ENCODE results near the gene ELFN2. TPM values are rescaled to one million over a fixed set of nuclear protein-coding genes. Genes with fewer than 3 reads are reported as not detected.
A peak's percentile ranks its signal among the peaks of the same experiment; 100 is the strongest.

ELFN2 gene
- total RNA-seq, 2 experiments from 2014 or later, result 0.28 to 0.38 TPM

- no peak for DNase-seq
- CTCF ChIA-PET, result interaction anchor here (1.2 kb wide), 1 partner anchor 9 kb away, joined by 3 read pairs; no protein-coding TSS in a partner anchor
- H3K36me3 Mint-ChIP-seq (ENCODE audit: low read depth), result peaks cover 36% of the 10 kb centered on the region
- no peak overlapping the region for H3K4me3 Mint-ChIP-seq
- no peaks in the 10 kb centered on the region for H3K9me3 Mint-ChIP-seq
- POLR2A ChIA-PET, result no interaction called here
- no peak overlapping the region for H3K27ac Mint-ChIP-seq
- H3K27me3 Mint-ChIP-seq, result no peaks in the 10 kb centered on the region
- peaks cover 10% of the 10 kb centered on the region for H3K4me1 Mint-ChIP-seq
These were observed 36.9 kb upstream of the ELFN2 start for GRCh38 chr22:37464181-37464580.

GRCh38 chr22:37462983-37463382 is 35.7 kb upstream of the ELFN2 start:
- peak; percentile 33 for DNase-seq
- ChIA-PET CTCF (interaction anchor here (1.2 kb wide), 1 partner anchor 10 kb away, joined by 3 read pairs; no protein-coding TSS in a partner anchor), POLR2A (no interaction called here)
- Mint-ChIP-seq H3K4me1 (peaks cover 10% of the 10 kb centered on the region), H3K27me3 (no peaks in the 10 kb centered on the region), H3K9me3 (no peaks in the 10 kb centered on the region), H3K36me3 (ENCODE audit: low read depth) (peaks cover 27% of the 10 kb centered on the region), H3K27ac (no peak overlapping the region), H3K4me3 (no peak overlapping the region)

GRCh38 chr22:37462436-37462835 is 35.2 kb upstream of the ELFN2 start:
- no peaks in the 10 kb centered on the region for H3K27me3 Mint-ChIP-seq
- peaks cover 24% of the 10 kb centered on the region for H3K36me3 Mint-ChIP-seq (ENCODE audit: low read depth)
- H3K27ac Mint-ChIP-seq, result no peak overlapping the region
- H3K4me1 Mint-ChIP-seq, result peaks cover 12% of the 10 kb centered on the region
- POLR2A ChIA-PET, result no interaction called here
- H3K4me3 Mint-ChIP-seq, result no peak overlapping the region
- H3K9me3 Mint-ChIP-seq, result no peaks in the 10 kb centered on the region
- CTCF ChIA-PET, result no interaction called here
- no peak for DNase-seq

GRCh38 chr22:37461961-37462360 is 34.7 kb upstream of the ELFN2 start:
- Mint-ChIP-seq H3K27me3 (no peaks in the 10 kb centered on the region), H3K36me3 (ENCODE audit: low read depth) (peaks cover 24% of the 10 kb centered on the region), H3K9me3 (no peaks in the 10 kb centered on the region), H3K4me1 (peaks cover 15% of the 10 kb centered on the region), H3K4me3 (no peak overlapping the region), H3K27ac (no peak overlapping the region)
- POLR2A ChIA-PET, result no interaction called here
- no peak for DNase-seq
- CTCF ChIA-PET, result no interaction called here

GRCh38 chr22:37460684-37461083 is 33.4 kb upstream of the ELFN2 start:
- POLR2A ChIA-PET, result no interaction called here
- CTCF ChIA-PET, result interaction anchor here (0.7 kb wide), 1 partner anchor 67 kb away, joined by 4 read pairs; no protein-coding TSS in a partner anchor
- Mint-ChIP-seq H3K27me3 (no peaks in the 10 kb centered on the region), H3K27ac (no peak overlapping the region), H3K9me3 (no peaks in the 10 kb centered on the region), H3K4me3 (no peak overlapping the region), H3K4me1 (peaks cover 14% of the 10 kb centered on the region), H3K36me3 (ENCODE audit: low read depth) (peaks cover 17% of the 10 kb centered on the region)
- no peak for DNase-seq

GRCh38 chr22:37459206-37459605 is 31.9 kb upstream of the ELFN2 start:
- H3K27me3 Mint-ChIP-seq, result no peaks in the 10 kb centered on the region
- peaks cover 7% of the 10 kb centered on the region for H3K36me3 Mint-ChIP-seq (ENCODE audit: low read depth)
- no peak for DNase-seq
- peaks cover 7% of the 10 kb centered on the region for H3K4me1 Mint-ChIP-seq
- no peak overlapping the region for H3K4me3 Mint-ChIP-seq
- CTCF ChIA-PET, result interaction anchor here (1.0 to 4.5 kb wide), 10 partner anchors 8 to 684 kb away, joined by 3 to 53 read pairs (median 6); partner anchors contain the start of gene IFT27
- no peak overlapping the region for H3K27ac Mint-ChIP-seq
- no peaks in the 10 kb centered on the region for H3K9me3 Mint-ChIP-seq
- POLR2A ChIA-PET, result interaction anchor here (2.5 kb wide), 1 partner anchor 142 kb away, joined by 17 read pairs; no protein-coding TSS in a partner anchor

- no peak overlapping the region for H3K27ac Mint-ChIP-seq
- H3K9me3 Mint-ChIP-seq, result no peaks in the 10 kb centered on the region
- no peak overlapping the region for H3K4me3 Mint-ChIP-seq
- no peaks in the 10 kb centered on the region for H3K27me3 Mint-ChIP-seq
- DNase-seq, result peak; percentile 87
- H3K36me3 Mint-ChIP-seq (ENCODE audit: low read depth), result peaks cover 7% of the 10 kb centered on the region
- H3K4me1 Mint-ChIP-seq, result peaks cover 4% of the 10 kb centered on the region
- POLR2A ChIA-PET, result interaction anchor here (0.6 to 2.5 kb wide), 3 partner anchors 140 to 190 kb away, joined by 3 to 17 read pairs (median 3); no protein-coding TSS in a partner anchor
- CTCF ChIA-PET, result interaction anchor here (0.6 to 4.5 kb wide), 11 partner anchors 15 to 378 kb away, joined by 3 to 53 read pairs (median 3); no protein-coding TSS in a partner anchor
These were observed 30.0 kb upstream of the ELFN2 start for GRCh38 chr22:37457093-37457893.

- H3K27ac Mint-ChIP-seq, result no peak overlapping the region
- ChIA-PET CTCF (interaction anchor here (0.7 to 4.5 kb wide), 7 partner anchors 26 to 197 kb away, joined by 3 to 53 read pairs (median 4); no protein-coding TSS in a partner anchor), POLR2A (no interaction called here)
- H3K27me3 Mint-ChIP-seq, result no peaks in the 10 kb centered on the region
- peaks cover 7% of the 10 kb centered on the region for H3K36me3 Mint-ChIP-seq (ENCODE audit: low read depth)
- H3K4me3 Mint-ChIP-seq, result no peak overlapping the region
- no peaks in the 10 kb centered on the region for H3K9me3 Mint-ChIP-seq
- H3K4me1 Mint-ChIP-seq, result peaks cover 4% of the 10 kb centered on the region
- no peak for DNase-seq
These were observed 29.1 kb upstream of the ELFN2 start for GRCh38 chr22:37456346-37456745.

GRCh38 chr22:37455896-37456295 is 28.6 kb upstream of the ELFN2 start:
- ChIA-PET POLR2A (no interaction called here), CTCF (interaction anchor here (0.8 to 4.5 kb wide), 5 partner anchors 111 to 196 kb away, joined by 3 to 53 read pairs (median 4); no protein-coding TSS in a partner anchor)
- H3K9me3 Mint-ChIP-seq, result no peaks in the 10 kb centered on the region
- DNase-seq, result no peak
- H3K4me1 Mint-ChIP-seq, result peaks cover 4% of the 10 kb centered on the region
- H3K27me3 Mint-ChIP-seq, result no peaks in the 10 kb centered on the region
- peaks cover 7% of the 10 kb centered on the region for H3K36me3 Mint-ChIP-seq (ENCODE audit: low read depth)
- H3K27ac Mint-ChIP-seq, result no peak overlapping the region
- no peak overlapping the region for H3K4me3 Mint-ChIP-seq

- no peaks in the 10 kb centered on the region for H3K9me3 Mint-ChIP-seq
- no peak overlapping the region for H3K4me3 Mint-ChIP-seq
- ChIA-PET CTCF (interaction anchor here (0.8 to 4.5 kb wide), 2 partner anchors 135 to 139 kb away, joined by 3 to 53 read pairs; no protein-coding TSS in a partner anchor), POLR2A (no interaction called here)
- no peaks in the 10 kb centered on the region for H3K27me3 Mint-ChIP-seq
- H3K36me3 Mint-ChIP-seq (ENCODE audit: low read depth), result peaks cover 4% of the 10 kb centered on the region
- peaks cover 11% of the 10 kb centered on the region for H3K4me1 Mint-ChIP-seq
- no peak overlapping the region for H3K27ac Mint-ChIP-seq
- DNase-seq, result no peak
These were observed 27.8 kb upstream of the ELFN2 start for GRCh38 chr22:37454857-37455686.

- CTCF ChIA-PET, result no interaction called here
- peaks cover 12% of the 10 kb centered on the region for H3K4me1 Mint-ChIP-seq
- no peaks in the 10 kb centered on the region for H3K36me3 Mint-ChIP-seq (ENCODE audit: low read depth)
- POLR2A ChIA-PET, result no interaction called here
- no peak for DNase-seq
- H3K27me3 Mint-ChIP-seq, result no peaks in the 10 kb centered on the region
- no peak overlapping the region for H3K27ac Mint-ChIP-seq
- H3K9me3 Mint-ChIP-seq, result no peaks in the 10 kb centered on the region
- H3K4me3 Mint-ChIP-seq, result no peak overlapping the region
These were observed 26.4 kb upstream of the ELFN2 start for GRCh38 chr22:37453696-37454095.

GRCh38 chr22:37451218-37451617 is 23.9 kb upstream of the ELFN2 start:
- Mint-ChIP-seq H3K4me1 (peaks cover 8% of the 10 kb centered on the region), H3K36me3 (ENCODE audit: low read depth) (no peaks in the 10 kb centered on the region), H3K27me3 (no peaks in the 10 kb centered on the region), H3K9me3 (no peaks in the 10 kb centered on the region), H3K27ac (no peak overlapping the region), H3K4me3 (no peak overlapping the region)
- ChIA-PET CTCF (no interaction called here), POLR2A (interaction anchor here (1.4 kb wide), 1 partner anchor 135 kb away, joined by 3 read pairs; no protein-coding TSS in a partner anchor)
- no peak for DNase-seq
